NCI-H345 (cell line): ENCODE measurements around the gene RNASET2.
A peak's percentile ranks its signal among the peaks of the same experiment; 100 is the strongest.
"Not testable (repeated sequence)": the region's sequence is repeated elsewhere in the genome, so short reads cannot be mapped to it uniquely, and the experiment has no call there.

Source experiments
- DNase-seq: peaks from one replicate; lab custom pipeline; 2025; lab: John Stamatoyannopoulos, UW

RNASET2 gene

DNA sequence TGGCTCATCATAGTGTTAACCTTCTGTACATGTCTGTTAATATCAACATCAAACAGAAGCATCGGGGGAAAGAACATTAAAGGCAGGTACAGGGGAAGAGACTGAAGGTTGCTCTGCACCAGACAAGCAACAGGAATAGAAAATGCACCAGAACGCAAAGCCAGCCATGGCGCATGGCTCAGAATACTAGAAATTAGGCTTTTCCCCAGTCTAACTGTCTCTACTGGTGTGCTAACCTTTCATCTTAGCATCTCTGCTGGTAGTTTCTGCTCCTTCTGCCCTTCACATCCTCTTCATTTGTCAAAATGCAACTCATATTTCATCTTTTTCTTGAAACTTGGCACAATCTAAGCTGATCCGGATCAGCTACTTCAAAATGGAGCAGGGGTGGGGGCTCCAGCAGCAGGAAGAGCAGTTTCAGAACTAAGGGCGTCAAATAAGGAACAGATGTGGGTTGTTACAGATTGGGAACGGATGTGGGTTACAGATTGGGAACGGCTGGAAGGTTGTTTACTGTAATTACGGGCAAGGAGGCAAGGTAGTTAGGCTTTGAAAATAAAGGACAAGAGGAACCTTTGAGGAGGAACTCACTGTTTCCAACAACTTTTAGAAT lies 13.1 kb upstream of the RNASET2 start:
- DNase-seq = no peak

- DNase-seq = no peak
Observed at GRCh38 chr6:166966268-166966667, 9.9 kb upstream of the RNASET2 start.

- no peak for DNase-seq
Observed at GRCh38 chr6:166960609-166960978, 4.2 kb upstream of the RNASET2 start.

DNA sequence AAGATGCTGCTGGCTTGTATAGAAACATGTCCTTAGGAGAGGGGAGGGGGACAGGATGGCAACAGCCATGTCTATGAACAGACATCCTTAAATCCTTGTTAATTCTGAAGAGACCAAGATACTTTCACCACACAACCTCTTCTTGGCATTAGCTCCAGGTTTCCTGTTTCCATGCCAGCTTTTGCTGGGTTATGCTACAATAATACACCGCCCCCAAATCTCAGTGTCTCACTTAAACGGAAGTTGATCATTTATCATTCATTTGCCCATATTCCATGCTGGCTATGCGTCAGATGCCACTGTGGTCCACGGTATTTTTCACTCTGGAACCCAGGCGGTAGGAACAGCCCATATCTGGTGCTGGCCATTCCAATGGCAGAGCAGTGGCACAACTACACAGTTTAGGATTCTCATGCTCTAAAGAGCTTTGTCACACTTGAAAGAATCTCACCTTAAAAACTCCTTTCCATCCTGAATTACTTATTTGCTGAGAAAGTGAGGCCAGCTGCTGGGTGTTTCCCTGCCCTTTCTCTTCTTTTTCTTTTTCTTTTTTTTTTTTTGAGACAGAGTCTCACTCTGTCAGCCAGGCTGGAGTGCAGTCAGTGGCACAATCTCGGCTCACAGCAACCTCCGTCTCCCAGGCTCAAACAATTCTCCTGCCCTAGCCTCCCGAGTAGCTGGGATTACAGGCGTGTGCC lies 3.7 kb upstream of the RNASET2 start:
- no peak for DNase-seq

GRCh38 chr6:166958926-166959861 lies 2.8 kb upstream of the RNASET2 start:
- no peak for DNase-seq

DNA sequence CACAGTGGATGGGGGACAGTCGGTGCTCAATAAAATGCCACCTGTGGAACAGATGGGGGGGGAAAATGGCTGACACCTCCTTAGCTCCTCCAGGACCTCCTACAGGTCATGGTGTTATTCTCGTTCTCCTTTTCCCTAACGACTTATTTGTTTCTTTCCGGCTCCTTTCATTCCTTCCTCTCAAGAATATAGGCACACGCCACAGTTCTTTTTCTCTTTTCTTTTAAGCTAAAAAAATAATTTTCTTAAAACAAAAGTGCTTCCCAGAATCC lies 1.4 kb upstream of the RNASET2 start:
- no peak for DNase-seq

GRCh38 chr6:166957087-166957804 lies 896 bp upstream of the RNASET2 start:
- peak; percentile 61 for DNase-seq

- peak; percentile 61 for DNase-seq
Observed at GRCh38 chr6:166955865-166956443, 396 bp downstream of the RNASET2 start.

DNA sequence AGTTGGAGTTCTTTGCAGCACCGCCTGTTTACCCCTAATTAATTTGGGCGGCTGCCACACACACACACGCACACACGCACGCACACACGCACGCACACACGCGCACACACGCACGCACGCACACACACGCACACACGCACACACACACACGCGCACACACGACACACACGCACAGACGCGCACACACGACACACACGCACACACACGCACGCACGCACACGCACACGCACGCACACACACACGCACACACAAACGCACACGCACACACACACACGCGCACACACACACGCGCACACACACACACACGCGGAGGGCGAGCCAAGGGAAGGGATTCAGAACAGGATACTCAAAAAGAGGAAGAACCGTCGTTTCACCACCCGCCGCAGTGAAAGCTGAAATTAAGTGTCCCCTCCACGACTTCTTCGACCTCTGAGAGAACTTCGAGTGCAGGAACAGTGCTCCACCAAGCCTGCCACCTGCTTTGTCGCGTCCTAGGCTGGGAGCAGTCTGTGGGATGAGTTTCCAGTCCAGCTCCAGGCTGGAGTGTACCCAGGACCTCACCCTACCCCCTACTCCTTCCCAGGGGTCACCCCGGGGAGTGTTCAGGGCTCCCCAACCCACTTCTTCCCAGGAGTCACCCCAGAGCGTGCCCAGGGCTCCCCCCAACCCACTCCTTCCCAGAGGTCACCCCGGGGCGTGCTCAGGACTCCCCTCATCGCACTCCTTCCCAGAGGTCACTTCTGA lies 1.1 kb downstream of the RNASET2 start:
- DNase-seq = no peak

DNA sequence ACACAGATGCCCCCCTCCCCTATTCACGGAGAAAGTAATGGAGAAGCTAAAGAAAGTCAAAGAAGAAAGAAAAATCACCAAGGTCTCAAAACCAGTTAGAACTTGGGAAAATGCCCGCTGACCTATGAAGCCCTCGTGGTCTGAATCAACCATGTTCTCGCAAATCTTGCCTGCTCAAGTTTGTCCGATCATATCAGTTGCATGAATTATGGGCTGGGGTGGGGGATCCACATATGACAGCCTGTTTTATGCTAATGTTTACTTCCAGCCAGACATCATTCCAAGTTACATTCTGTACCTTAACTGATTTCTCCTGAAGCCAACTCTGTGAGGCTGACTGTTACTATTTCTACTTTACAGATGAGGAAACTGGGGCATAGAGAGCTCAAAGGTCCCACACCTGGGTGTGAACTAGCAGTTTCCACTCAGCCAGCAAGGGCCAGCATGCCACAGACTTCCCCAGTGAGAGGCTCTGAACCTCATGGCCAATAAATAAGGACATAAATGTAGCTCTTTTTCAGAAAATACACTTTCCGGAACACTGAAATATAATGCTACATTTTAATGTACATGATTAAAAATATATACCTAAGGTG lies 2.1 kb downstream of the RNASET2 start:
- no peak for DNase-seq

DNA sequence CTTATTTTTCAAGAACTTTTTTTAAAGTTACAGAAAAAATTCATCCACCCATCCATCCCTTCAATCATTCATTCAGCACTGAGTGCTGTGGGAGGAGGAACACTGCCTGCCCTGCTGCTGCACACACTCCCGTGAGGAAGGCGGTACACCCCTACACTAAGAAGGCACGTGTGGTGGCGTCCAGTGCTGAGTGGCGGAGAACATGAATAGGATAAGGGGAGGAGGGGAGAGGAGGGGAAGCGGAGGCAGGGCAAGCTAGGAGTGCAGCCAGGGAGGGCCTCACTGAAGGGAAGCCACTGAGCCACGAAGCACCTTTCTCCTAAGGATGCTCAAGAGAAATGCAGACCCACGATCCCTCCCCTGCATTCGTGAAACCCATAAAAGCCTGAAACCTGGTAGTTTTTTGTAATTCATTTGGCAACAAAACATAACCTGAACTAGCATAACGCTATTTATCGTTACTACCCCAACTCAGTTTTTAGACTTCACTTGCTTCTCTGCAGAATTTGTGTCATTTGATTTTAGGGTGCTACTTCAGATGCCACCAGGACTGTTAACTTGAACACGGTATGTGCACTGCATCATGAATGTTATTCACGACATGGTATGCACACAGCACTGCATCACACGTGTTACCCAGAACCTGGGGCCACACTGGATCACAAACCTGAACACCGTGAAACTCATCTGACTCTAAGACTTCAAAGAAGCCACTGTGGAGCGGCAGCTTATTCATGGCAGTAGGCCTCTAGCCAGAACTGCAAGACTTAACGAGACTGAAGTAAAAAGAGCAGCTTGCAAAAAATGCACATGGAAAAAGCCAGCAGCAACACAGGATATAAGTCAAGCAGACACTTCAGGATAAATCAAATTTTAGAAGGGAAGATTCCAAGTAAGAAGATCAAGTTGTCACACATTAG lies 3.5 kb downstream of the RNASET2 start:
- no peak for DNase-seq

- DNase-seq = no peak
Observed at GRCh38 chr6:166952121-166952520, 4.2 kb downstream of the RNASET2 start.

DNA sequence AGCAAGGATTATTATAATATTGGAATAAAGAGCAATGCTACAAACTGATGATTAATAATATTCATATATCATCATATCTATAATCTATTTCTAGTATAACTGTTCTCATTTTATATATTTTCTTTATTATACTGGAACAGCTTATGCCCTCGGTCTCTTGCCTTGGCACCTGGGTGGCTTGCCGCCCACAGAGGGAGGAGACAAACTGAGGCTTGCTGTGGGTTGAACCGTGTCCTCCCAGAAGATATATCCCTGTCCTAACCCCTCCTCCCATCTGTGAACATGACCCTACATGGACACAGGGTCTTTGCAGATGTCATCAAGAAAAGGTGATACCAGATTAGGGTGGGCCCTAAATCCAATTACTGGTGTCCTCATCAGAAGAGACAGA lies 4.7 kb downstream of the RNASET2 start:
- no peak for DNase-seq

DNA sequence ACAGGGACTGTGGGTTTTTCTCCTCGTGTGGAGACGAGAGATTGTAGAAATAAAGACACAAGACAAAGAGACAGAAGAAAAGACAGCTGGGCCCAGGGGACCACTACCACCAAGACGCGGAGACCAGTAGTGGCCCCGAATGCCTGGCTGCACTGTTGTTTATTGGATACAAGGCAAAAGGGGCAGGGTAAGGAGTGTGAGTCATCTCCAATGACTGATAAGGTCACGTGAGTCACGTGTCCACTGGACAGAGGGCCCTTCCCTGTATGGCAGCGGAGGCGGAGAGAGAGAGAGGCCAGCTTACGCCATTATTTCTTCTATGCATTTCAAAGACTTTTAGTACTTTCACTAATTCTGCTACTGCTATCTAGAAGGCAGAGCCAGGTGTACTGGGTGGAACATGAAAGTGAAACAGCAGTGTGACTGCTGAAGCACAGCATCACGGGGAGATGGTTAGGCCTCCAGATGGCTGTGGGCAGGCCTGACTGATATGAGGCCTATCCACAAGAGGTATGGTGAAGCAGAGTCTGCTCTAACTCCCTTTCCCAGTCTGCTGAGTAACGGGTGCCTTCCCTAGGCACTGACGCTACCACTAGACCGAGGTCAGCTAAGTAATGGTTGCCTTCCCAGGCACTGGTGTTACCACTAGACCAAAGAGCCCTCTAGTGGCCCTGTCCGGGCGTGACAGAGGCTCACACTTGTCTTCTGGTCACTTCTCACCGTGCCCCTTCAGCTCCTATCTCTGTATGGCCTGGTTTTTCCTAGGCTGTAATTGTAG lies 5.3 kb downstream of the RNASET2 start:
- DNase-seq = peak; percentile 50

DNA sequence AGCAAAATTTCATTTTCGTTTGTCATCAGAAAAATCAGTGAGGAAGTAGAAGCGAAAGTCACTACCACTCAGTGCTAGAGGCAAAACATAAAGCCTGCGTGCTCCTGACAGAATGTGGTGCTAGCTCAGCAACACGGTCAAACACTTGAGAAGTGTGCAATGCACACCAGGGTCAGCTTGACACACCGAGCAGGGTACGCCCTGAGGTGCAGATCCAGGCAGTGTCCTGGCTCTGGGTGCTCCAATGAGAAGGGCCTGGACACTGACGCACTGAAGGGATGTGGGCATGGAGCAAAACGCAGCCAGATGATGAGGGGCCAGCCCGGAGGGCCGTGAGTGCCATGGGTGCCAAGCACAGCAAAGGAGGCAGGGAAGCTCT lies 5.9 kb downstream of the RNASET2 start:
- DNase-seq = no peak

DNA sequence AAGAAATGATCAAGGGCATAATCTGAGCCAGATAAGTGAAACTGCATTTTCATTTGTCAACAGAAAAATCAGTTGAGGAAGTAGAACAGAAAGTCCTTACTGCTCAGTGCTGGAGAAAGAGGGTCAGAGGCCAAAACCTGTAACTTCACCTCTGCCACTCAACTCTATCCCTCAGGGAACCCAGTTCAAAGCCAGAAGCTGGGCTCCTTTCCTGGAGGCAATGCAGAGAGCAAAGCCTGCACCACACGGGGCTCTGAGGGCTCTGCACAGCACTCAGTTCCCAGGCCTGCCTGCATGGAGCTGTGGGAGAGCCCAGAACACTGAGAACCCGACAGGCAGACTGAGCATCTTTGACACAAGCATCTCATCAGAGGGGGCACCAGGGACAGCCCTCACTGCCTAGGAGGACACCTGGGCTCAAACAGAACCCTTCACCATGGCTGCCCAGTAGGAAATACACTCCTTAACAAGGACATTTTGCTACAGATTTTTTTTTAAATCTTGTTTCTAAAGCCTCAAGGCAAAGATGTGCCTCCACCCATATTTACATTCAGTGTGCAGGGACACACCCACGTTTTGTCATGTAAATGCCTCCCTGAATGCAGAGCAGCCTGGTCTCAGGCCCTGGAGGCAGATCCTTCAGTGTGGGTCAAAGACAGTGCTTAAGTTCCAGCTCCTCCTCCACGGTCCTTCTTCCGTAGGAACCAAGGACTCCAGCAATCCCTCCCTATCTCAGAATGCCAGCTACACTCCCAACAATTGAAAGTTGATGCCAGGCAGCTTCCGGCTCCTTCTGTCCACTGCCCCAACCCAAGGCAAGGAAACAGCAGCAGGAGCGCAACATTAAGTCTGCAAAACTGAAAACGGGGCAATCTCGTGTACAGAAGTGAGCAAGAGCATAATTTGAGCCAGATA lies 6.6 kb downstream of the RNASET2 start:
- no peak for DNase-seq

- not testable (repeated sequence) for DNase-seq
Observed at GRCh38 chr6:166948724-166949123, 7.6 kb downstream of the RNASET2 start.

- no peak for DNase-seq
Observed at GRCh38 chr6:166947251-166947650, 9.1 kb downstream of the RNASET2 start.
